Measurements from ENCODE around the gene SCML1. TPM values are rescaled to one million over a fixed set of nuclear protein-coding genes. Genes with fewer than 3 reads are reported as not detected.

Gene SCML1
- total and polyA plus RNA-seq, 9 of the 15 experiments (the other 6 are each of a cell fraction or from before 2014, with no cell fraction given), result 0.01 to 0.04 (median 0.04) TPM; not detected in 6

DNA sequence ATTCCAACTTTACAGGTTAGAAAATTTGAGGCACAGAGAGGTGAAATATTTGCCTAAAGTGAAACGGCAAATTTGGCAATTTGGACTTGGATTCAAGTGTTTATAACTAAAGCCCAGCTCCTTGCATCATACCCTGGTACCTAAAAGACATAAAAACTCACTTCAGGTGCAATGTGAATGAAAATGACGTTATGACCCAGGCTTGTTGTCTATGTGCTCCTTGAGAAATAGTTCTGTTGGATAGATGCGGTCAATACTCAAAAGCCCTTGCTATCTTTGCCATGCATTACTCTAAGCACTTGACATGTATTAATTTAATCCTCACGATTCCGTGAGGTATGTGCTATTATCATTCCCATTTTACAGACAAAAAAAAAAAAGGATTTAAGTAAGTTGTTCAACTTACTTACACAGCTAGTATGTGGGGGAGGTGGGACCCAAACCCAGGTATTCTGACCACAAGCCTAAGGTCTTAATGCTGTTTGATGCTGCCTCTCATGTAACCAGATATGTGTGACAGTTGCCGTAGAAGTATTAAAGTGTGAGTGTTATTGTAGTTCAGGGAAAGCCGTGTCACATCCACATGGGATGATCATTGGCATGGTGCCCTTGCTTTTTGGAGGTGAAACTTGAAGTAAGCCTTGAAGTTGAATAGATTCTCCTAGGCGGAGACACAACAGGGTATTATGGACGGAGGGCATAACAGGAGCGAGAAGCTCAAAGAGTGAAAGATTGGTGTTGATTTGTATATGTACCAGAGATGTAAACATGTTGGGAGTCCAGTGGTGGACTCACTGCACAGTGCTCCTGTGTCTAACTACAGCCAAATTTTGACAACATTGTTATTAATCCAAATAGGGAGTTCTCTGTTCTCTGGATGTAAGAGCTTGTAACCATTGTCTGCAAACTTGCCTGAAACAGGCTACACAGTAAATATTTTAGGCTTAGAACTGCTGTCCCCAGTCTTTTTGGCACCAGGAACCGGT is 3.1 kb downstream of the SCML1 start:
- H3K9me3 ChIP-seq (replicated peaks; ENCODE audit: control insufficient read depth, insufficient read depth, low read depth, low read length), result no peaks in the 10 kb centered on the region; the same call in 1 of the 2 replicates
- no peak overlapping the region for H3K4me2 ChIP-seq (ENCODE audit: insufficient read depth, low read length)
- no peaks in the 10 kb centered on the region for H3K27me3 ChIP-seq (ENCODE audit: control insufficient read depth in 2 of 2, insufficient read depth in 2 of 2, low read length in 2 of 2)
- no peak for DNase-seq (ENCODE audit: extremely low read depth in 1 of 4, low spot score in 3 of 4)
- no peak for ATAC-seq
- intact Hi-C loops (cut with micrococcal nuclease), result no loop called here
- no peaks in the 10 kb centered on the region for H4K20me1 ChIP-seq (replicated peaks; ENCODE audit: control insufficient read depth, insufficient read depth, low read length)
- no peak for FAIRE-seq
- WGBS (ENCODE audit: insufficient coverage, low coverage, missing lambda C conversion rate), result 1% methylated on average over 9 of the region's 11 CpGs
- no TSS peak for BruUV-seq (replicated peaks)
- H3K4me1 ChIP-seq (replicated peaks in 1 of 2; ENCODE audit: control insufficient read depth in 2 of 2, insufficient read depth in 2 of 2, low read length in 2 of 2), result no peaks in the 10 kb centered on the region; a peak in 1 of 5 replicates
- H3K4me3 ChIP-seq, result no peak overlapping the region
- in situ Hi-C loops (cut with MboI), result no loop called here
- H2AFZ ChIP-seq (ENCODE audit: low read depth, low read length), result no peak overlapping the region
- H3K79me2 ChIP-seq (ENCODE audit: control insufficient read depth, insufficient read depth, low read length), result no peaks in the 10 kb centered on the region
- POLR2A ChIA-PET, result no interaction called here
- CTCF ChIA-PET (ENCODE audit: low intra/inter-chr PET ratio), result no interaction called here
- no peak overlapping the region for H3K9ac ChIP-seq (ENCODE audit: insufficient read depth in 1 of 2, low read depth in 2 of 2, low read length in 2 of 2)
- no peaks in the 10 kb centered on the region for H3K36me3 ChIP-seq (ENCODE audit: control insufficient read depth, insufficient read depth, low read length)
- no peak overlapping the region for H3K27ac ChIP-seq (ENCODE audit: extremely low read depth, low read depth, low read length)
- no peaks in the 10 kb centered on the region for H3K9me1 ChIP-seq (ENCODE audit: control insufficient read depth, insufficient read depth, low read length)
- TF ChIP-seq CEBPB (tag; IDR thresholded peaks at IDR 0.05) (no peak), ZSCAN32 (CRISPR knock-in tag; IDR thresholded peaks at IDR 0.05) (no peak), ZKSCAN3 (CRISPR knock-in tag; IDR thresholded peaks at IDR 0.05) (no peak), TBL1XR1 (IDR thresholded peaks at IDR 0.05; ENCODE audit: low read length in 2 of 2) (no peak), ZC3H4 (CRISPR knock-in tag; IDR thresholded peaks at IDR 0.05; ENCODE audit: borderline replicate concordance) (no peak), ZNF316 (IDR thresholded peaks at IDR 0.05) (no peak), IRF1 (CRISPR knock-in tag; IDR thresholded peaks at IDR 0.05; ENCODE audit: borderline replicate concordance) (no peak), ETS2 (tag; IDR thresholded peaks at IDR 0.05; ENCODE audit: borderline replicate concordance, poor library complexity, severe bottlenecking) (no peak)
- TF ChIP-seq, protein P1, sequence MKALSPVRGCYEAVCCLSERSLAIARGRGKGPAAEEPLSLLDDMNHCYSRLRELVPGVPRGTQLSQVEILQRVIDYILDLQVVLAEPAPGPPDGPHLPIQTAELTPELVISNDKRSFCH (CRISPR knock-in tag; IDR thresholded peaks at IDR 0.05), result no peak
- TF ChIP-seq, protein P1 (tag; IDR thresholded peaks at IDR 0.05), result no peak
- TF ChIP-seq, protein P2, sequence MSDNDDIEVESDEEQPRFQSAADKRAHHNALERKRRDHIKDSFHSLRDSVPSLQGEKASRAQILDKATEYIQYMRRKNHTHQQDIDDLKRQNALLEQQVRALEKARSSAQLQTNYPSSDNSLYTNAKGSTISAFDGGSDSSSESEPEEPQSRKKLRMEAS (CRISPR knock-in tag; IDR thresholded peaks at IDR 0.05), result no peak
- TF ChIP-seq, protein P3, sequence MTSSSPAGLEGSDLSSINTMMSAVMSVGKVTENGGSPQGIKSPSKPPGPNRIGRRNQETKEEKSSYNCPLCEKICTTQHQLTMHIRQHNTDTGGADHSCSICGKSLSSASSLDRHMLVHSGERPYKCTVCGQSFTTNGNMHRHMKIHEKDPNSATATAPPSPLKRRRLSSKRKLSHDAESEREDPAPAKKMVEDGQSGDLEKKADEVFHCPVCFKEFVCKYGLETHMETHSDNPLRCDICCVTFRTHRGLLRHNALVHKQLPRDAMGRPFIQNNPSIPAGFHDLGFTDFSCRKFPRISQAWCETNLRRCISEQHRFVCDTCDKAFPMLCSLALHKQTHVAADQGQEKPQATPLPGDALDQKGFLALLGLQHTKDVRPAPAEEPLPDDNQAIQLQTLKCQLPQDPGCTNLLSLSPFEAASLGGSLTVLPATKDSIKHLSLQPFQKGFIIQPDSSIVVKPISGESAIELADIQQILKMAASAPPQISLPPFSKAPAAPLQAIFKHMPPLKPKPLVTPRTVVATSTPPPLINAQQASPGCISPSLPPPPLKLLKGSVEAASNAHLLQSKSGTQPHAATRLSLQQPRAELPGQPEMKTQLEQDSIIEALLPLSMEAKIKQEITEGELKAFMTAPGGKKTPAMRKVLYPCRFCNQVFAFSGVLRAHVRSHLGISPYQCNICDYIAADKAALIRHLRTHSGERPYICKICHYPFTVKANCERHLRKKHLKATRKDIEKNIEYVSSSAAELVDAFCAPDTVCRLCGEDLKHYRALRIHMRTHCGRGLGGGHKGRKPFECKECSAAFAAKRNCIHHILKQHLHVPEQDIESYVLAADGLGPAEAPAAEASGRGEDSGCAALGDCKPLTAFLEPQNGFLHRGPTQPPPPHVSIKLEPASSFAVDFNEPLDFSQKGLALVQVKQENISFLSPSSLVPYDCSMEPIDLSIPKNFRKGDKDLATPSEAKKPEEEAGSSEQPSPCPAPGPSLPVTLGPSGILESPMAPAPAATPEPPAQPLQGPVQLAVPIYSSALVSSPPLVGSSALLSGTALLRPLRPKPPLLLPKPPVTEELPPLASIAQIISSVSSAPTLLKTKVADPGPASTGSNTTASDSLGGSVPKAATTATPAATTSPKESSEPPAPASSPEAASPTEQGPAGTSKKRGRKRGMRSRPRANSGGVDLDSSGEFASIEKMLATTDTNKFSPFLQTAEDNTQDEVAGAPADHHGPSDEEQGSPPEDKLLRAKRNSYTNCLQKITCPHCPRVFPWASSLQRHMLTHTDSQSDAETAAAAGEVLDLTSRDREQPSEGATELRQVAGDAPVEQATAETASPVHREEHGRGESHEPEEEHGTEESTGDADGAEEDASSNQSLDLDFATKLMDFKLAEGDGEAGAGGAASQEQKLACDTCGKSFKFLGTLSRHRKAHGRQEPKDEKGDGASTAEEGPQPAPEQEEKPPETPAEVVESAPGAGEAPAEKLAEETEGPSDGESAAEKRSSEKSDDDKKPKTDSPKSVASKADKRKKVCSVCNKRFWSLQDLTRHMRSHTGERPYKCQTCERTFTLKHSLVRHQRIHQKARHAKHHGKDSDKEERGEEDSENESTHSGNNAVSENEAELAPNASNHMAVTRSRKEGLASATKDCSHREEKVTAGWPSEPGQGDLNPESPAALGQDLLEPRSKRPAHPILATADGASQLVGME (CRISPR knock-in tag; IDR thresholded peaks at IDR 0.05), result no peak

Data from K562 (cell line).